Loucy (cell line): ENCODE measurements around the gene EEFSEC.

Source experiments
- CTCF ChIP-seq: fragments of 200-600 bp; sonication (generic); conservative IDR thresholded peaks from 2 replicates; pipeline ENCODE4 v1.5.1; 2014; ENCODE audit warnings: mild to moderate bottlenecking, antibody characterized with exemption, low read length
- EZH2phosphoT487 ChIP-seq: fragments of 200-600 bp; IDR thresholded peaks from 2 replicates; pipeline ENCODE4 v1.6.1; 2018; ENCODE audit warnings: antibody characterized with exemption, mild to moderate bottlenecking, moderate library complexity, borderline replicate concordance

GRCh38 chr3:128215800-128216495 lies 62.7 kb downstream of the EEFSEC start:
- TF ChIP-seq CTCF = no peak
- no peak for TF ChIP-seq EZH2phosphoT487
